GM18951 (cell line): ENCODE results near the gene SPAG9.

ENCODE experiments used
- POLR2A ChIP-seq: IDR thresholded peaks from 4 replicates; pipeline ENCODE4 v1.6.1; 2011; ENCODE audit warnings: mild to moderate bottlenecking; ENCODE audit not compliant: insufficient read length, insufficient read depth; ENCODE audit errors: extremely low read depth
- in situ Hi-C: fragments of 300-500 bp; cut with MboI; formaldehyde crosslinking; loops from one replicate; pipeline ENCODE4 v1.12.0; 2022; ENCODE audit warnings: low sequenced_read_pairs, mixed read lengths, inconsistent platforms; ENCODE audit not compliant: unreplicated experiment

The SPAG9 gene

DNA sequence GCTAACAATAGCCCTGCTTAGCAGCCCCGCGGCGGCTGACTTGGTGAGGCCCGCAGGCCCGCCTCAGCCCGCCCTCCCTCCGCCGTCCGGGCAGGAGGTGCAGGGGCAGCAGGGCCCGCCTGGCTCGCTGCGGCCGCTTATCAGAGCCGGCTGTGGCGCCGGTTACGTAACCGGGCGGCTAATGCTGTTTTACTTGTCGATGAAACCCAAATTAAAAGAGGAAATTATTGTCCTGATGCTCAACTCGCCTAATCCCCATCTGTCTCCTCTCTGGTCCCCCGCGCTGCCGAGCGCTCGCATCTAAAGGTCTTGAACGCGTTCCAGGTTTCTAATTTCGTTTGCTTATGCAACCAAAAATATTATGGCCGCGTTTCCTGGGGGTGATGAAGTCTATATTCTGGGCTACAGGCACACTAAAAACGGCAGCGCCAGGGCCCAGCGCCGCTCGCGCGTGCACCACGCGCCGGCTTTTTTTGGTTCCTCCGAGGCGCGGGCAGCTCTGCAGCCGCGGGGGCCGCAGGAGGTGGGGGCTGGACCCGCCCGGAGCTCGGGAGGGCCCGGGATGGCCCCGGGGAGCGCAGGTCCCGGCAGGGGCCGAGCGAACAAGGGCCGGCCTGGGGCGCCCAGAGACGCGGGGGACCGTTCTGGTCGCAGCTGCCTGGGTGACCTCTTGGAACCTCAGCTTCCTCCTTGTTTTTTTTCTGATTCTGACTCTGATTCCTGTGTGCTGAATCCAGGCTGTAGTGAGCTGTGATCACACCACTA is 189.3 kb downstream of the SPAG9 start:
- in situ Hi-C loops, result no loop called here
- no peak for TF ChIP-seq POLR2A

- in situ Hi-C loops, result no loop called here
- no peak for TF ChIP-seq POLR2A
These were observed 192.0 kb downstream of the SPAG9 start for GRCh38 chr17:50928646-50929045.

- in situ Hi-C loops, result no loop called here
- no peak for TF ChIP-seq POLR2A
These were observed 193.4 kb downstream of the SPAG9 start for GRCh38 chr17:50927287-50927686.

- in situ Hi-C loops, result no loop called here
These were observed 194.1 kb downstream of the SPAG9 start for GRCh38 chr17:50926523-50926922.

DNA sequence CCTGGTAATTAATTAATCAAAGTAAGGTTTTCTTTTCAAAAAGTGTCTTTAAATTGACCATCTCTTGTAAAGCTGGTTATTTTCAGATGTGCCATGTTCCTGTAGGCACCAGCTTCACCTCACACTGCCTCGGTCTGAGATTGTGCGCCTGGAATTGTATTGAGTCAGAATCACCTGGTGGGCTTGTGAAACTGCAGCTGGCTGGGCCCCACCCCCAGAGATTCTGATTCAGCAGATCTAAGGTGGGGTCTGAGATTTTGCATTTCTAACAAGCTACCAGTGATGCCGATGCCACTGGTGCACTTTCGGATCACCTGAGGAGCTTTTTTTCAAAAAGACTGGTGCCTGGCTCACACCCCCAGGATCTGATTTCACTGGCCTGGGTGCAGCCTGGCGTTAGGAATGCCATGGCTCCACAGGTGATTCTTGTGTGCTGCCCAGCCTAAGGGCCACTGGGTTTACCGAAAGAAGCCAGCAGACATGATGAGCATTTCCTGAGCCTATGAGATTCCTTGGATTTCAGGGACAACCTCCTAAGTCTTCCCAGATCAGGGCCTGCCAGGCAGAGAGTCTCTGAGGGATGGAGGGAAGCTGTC is 195.3 kb downstream of the SPAG9 start:
- in situ Hi-C loops, result no loop called here
- no peak for TF ChIP-seq POLR2A

More at GRCh38 chr17:50926523-50926922, 194.1 kb downstream of the SPAG9 start:
- no peak for TF ChIP-seq POLR2A

- in situ Hi-C loops, result no loop called here
- no peak for TF ChIP-seq POLR2A
These were observed 195.9 kb downstream of the SPAG9 start for GRCh38 chr17:50924800-50925199.

DNA sequence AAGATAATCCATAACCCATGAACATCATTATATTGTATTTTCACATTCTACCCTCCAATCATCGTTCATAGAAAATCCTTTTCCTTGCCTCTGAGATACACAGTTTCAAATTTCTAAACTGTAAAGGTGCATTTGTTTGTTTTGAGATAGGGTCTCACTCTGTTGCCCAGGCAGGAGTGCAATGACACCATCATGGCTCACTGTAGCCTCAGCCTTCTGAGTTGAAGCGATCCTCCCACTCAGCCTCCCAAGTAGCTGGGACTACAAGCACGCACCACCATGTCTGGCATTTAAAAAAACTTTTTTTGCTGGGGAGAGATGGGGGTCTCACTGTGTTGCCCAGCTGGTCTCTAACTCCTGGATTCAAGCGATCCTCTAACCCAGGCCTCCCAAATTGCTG is 196.4 kb downstream of the SPAG9 start:
- in situ Hi-C loops, result no loop called here
- no peak for TF ChIP-seq POLR2A

GRCh38 chr17:50923611-50924010 is 197.1 kb downstream of the SPAG9 start:
- no peak for TF ChIP-seq POLR2A
- in situ Hi-C loops, result no loop called here

GRCh38 chr17:50922721-50923405 is 197.8 kb downstream of the SPAG9 start:
- in situ Hi-C loops, result no loop called here
- no peak for TF ChIP-seq POLR2A

DNA sequence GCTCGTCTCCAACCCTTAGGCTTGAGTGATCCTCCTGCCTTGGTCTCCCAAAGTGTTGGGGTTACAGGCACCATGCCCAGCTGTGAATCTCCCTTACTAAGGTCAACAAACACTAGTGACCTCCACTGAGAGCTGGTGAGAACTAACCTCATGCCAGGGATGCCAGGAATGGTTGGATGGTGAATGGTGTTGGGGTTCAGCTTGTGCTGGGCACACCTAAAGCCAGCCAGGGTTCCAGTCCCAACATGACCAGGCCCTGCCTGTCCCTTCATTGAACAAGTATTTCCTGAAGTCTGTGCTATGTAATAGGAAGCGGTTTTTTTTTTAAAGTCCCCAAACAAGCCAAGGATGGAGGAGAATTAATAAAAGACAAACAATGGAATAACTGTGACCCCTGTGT is 198.6 kb downstream of the SPAG9 start:
- in situ Hi-C loops, result no loop called here
- no peak for TF ChIP-seq POLR2A

GRCh38 chr17:50920891-50921586 is 199.6 kb downstream of the SPAG9 start:
- in situ Hi-C loops, result no loop called here
- TF ChIP-seq POLR2A, result no peak

GRCh38 chr17:50920041-50920410 is 200.6 kb downstream of the SPAG9 start:
- TF ChIP-seq POLR2A, result no peak
- in situ Hi-C loops, result no loop called here

- no peak for TF ChIP-seq POLR2A
- in situ Hi-C loops, result no loop called here
These were observed 201.2 kb downstream of the SPAG9 start for GRCh38 chr17:50919321-50920040.
